ENCODE data around the gene DNM1.

DNA sequence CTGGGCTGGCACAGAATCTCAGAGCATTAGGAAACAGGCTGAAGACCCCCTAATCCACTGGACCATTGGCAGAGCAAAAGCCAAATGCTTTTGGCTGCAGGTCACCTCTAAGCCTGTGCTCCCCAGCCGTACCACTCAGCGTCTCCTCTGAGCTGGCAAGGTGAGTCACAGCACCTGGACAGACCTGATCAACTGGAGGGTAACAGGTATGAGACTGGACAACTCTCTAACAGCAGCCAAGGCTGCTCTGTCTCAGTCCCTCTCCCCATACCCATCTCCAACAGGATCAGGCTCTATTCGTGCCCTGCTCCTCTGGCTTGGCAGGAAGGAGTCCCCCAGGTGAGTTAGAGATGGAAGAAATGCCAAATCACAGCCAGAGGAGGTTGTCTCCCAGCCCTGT, 67.9 kb downstream of the DNM1 start:
- TF ChIP-seq GATA2 (IDR thresholded peaks at IDR 0.05; ENCODE audit: low read depth, low read length) (no peak), GATA3 (IDR thresholded peaks at IDR 0.05; ENCODE audit: low read depth, low read length) (no peak)
